GM10847 (cell line): ENCODE results near the gene RNU6-9.

Source experiments
- POLR2A ChIP-seq: IDR thresholded peaks from 2 replicates; pipeline ENCODE4 v1.6.1; 2011; ENCODE audit not compliant: insufficient read length; ENCODE audit errors: extremely low read depth

RNU6-9 gene

DNA sequence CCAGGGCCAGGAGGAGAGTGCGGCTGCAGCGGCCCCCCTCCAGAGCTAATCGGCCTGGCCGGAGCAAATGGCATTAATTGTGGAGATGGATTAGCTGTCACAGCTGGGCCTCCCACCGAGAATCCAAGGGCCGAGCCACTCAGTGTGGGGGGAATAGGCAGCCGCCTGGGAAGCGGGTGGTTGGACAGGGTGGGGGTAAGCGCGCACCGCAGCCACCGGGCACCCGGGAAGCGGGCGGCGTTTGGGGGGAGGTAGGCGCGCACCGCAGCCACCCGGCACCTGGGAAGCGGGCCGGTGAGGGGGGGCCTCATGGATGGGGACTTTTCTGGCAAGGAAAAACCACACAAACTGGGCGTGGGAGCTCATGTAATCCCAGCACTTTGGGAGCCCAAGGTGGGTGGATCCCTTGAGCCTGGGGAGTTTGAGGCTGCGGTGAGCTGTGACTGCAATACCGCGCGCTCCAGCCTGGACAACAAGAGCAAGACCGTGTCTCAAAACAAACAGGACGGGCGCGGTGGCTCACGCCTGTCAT, 10.0 kb downstream of the RNU6-9 start:
- no peak for TF ChIP-seq POLR2A

DNA sequence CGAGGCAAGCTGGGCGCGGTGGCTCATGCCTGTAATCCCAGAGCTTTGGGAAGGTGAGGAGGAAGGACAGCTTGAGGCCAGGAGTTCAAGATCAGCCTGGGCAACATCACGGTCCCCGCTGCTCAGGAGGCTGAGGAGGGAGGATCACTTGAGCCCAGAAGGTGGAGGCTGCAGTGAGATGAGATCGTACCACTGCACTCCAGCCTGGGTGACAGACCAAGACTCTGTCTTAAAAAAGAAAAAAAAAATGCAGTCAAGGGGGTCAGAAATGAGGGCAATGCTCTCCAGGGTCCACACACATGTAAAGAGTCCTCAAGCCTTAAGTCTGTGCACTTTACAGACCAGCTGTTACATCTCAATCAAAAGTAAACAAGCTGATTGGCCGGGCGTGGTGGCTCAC, 11.3 kb downstream of the RNU6-9 start:
- TF ChIP-seq POLR2A: no peak

DNA sequence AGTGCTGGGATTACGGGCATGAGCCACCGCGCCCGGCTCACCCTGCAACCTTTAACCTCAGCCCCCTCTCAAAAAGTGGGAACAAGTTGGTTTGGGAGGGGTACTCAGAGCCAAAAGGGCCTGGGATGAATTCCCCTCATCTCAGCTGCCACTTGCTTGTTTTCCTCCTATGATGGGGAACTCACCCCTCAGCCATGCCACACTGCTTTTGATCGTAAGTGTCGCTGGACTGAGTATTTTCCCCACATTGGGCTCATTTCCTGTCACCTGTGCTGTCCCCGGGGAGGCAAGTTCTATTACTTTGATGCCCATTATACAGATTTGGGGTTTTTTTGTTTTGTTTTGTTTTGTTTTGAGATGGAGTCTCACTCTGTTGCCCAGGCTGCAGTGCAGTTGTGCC, 13.2 kb downstream of the RNU6-9 start:
- no peak for TF ChIP-seq POLR2A

- no peak for TF ChIP-seq POLR2A
Measured at GRCh38 chr19:907183-907853, 14.0 kb downstream of the RNU6-9 start.

DNA sequence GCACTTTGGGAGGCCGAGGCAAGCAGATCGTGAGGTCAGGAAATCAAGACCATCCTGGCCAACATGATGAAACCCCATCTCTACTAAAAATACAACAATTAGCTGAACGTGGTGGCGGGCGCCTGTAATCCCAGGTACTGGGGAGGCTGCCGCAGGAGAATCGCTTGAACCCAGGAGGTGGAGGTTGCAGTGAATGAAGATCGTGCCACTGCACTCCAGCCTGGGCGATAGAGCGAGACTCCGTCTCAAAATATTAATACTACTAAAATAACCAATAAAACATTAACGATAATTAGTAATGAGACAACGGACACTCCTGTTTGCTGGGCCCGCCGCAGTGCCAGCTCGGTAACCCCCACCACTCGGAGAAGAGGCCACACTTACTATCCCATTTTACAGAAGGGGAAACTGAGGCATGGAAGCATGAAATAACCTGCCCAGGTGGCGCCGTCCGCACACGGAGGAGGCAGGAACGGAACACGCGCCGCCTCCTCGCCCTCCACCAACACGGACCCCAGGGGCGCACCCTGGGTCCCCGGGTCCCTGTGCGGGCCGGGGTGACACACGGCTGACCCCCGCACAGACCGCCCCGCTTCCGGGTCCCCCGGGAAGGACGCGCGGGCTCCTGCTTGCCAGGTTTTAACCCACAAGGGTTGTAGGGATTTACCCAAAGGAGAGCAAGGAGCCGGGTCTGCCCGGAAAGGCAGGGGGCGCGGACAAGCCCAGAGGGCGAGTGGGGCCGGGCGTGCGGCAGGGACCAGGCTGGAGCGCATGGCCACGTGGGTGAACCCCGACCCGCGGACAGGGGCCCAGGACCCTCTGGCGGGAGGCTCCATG, 18.1 kb downstream of the RNU6-9 start:
- TF ChIP-seq POLR2A: no peak

DNA sequence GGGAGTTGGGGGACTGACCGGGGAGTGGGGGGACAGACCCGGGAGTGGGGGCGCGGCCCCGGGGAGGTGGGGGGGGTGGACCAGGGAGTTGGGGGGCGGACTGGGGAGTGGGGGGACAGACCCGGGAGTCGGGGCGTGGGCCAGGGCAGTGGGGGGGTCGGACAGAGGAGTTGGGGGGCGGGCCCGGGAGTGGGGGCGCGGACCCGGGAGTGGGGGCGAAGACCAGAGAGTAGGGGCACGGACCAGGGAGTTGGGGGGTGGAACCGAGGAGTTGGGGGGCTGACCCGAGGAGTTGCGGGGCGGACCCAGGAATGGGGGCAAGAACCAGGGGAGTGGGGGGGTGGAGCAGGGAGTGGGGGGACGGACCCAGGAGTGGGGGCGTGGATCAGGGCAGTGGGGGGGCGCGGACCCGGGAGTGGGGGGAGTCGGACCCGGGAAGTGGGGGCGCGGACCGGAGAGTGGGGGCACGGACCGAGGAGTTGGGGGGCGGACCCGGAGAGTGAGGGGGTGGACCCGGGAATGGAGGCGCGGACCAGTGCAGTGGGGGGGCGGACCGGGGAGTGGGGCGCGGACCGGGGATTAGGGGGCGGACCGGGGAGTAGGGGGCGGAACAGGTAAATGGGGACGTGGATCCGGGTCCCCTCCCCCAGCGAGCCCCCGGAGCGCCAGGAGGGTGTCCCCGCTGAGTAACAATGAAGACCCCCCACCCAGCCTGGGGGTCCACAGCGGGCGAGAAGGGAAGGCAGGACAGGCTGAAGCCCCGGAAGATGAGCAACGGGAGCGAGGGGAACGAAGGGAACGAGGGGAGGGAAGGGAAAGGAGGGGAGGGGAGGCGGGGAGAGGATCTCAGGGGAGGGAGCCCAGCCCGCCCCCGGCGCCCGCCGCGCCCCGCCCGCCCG, 19.1 kb downstream of the RNU6-9 start:
- TF ChIP-seq POLR2A: no peak

GRCh38 chr19:913080-913748, 19.9 kb downstream of the RNU6-9 start, which contains the start of gene R3HDM4:
Gene R3HDM4 (minus strand): TSS chr19:913219. CDS start chr19:913157, 62 bp downstream.
- TF ChIP-seq POLR2A: peak; percentile 64

DNA sequence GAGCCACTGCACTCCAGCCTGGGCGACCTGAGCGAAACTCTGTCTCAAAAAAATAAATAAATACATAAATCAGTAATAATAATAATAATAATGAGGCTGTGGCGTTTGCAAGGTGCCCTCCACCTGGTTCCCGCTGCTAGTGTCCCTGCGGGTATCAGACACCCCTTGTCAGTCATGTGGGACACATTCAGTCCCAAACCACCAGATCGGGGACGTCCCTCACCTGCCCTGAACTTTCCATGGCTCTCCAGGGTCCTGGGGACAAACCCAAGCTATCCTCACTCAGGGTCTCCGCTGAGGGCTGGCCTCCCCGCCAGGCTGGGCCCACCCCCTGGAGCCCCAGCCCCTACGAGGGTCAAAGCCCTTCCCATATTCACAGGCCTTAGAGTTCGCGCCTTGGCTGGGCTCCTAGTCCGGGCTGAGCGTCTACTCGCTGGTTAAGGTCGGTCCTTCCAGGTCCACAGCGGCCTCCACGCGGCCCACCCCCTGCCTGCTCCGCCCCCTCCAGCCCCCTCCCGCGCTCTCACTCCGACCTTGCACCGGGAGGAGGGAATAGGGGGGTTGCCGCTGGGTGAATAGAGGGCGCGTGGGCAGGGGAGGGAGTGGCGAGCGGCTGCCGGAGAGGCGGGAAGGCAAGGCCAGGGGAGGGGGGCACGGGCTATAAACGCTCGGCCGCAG, 23.5 kb downstream of the RNU6-9 start:
- TF ChIP-seq POLR2A: no peak

- TF ChIP-seq POLR2A: no peak
Measured at GRCh38 chr19:917323-918151, 24.3 kb downstream of the RNU6-9 start, which contains the start of gene KISS1R. Gene KISS1R (plus strand): TSS chr19:917333. CDS start chr19:917503, 170 bp downstream.

DNA sequence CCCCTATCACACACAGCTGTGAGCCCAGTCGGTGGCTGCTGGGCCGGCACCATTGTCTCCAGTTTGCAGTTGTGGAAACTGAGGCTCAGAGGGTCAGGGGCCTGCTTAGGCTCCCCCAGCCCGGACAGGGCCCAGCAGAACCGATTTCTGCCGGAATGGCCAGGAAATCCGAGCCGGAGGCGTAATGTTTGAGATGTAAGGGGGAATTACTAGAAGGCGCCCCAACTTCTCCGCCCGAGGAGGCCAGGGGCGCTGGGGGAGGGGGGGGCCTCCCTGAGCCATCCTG, 24.8 kb downstream of the RNU6-9 start:
- TF ChIP-seq POLR2A: no peak

DNA sequence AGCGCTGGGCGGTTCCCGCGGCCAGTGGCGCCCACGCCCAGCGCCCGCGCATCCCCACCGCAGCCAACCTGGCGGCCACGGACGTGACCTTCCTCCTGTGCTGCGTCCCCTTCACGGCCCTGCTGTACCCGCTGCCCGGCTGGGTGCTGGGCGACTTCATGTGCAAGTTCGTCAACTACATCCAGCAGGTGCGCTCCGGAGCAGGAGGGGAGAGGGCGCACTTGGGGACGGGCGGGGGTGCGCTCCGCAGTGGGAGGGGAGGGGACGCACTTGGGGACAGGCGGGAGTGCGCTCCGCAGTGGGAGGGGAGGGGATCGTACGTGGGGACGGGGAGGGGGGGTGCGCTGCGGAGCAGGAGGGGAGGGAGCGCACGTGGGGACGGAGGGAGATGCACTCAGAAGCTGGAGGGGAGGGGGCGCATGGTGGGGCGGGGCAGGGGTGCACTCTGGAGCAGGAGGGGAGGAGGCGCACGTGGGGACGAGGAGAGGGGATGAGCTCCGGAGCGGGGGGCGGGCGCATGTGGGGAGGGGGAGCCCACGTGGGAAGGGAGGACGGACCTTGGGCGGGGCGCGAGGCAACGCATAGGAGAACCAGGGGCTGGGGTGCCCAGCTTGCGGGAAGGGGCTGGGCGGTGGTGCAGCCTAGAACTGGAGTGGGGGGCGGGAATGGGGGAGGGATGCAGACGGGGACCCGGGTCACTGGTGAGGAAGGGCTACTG, 25.4 kb downstream of the RNU6-9 start:
- no peak for TF ChIP-seq POLR2A

- no peak for TF ChIP-seq POLR2A
Measured at GRCh38 chr19:919199-920050, 26.1 kb downstream of the RNU6-9 start.
